Endothelial cell of umbilical vein (primary cell): ENCODE measurements around the gene VPS35. TPM values are rescaled to one million over a fixed set of nuclear protein-coding genes. Genes with fewer than 3 reads are reported as not detected.

Source experiments
- BruUV-seq: library from RNA; stranded (reverse); fragments of 400-500 nt; replicated peaks from 2 replicates; lab custom pipeline; 2021; lab: Mats Ljungman, UMichigan
- CTCF ChIA-PET: fragments of 300-600, 350-600 bp; sonication (Branson Sonifier 250); formaldehyde crosslinking; loops from one replicate; lab custom pipeline; 2021; ENCODE audit warnings: antibody characterized with exemption, inconsistent platforms; lab: Charles Lee
- POLR2A ChIA-PET: fragments of 300-600, 350-600 bp; sonication (Branson Sonifier 250); formaldehyde crosslinking; loops from one replicate; lab custom pipeline; 2021; ENCODE audit warnings: antibody characterized with exemption, inconsistent platforms; lab: Charles Lee
- DNase-seq: peaks from one replicate; pipeline ENCODE4 v3.0.0-alpha.2; 2011; ENCODE audit warnings: low read depth, low spot score
- FAIRE-seq: peaks from 2 replicates; lab custom pipeline; 2011; peaks lifted over from hg19 to GRCh38; lab: Jason Lieb, UNC
- H2AFZ ChIP-seq: 2 replicates; pipeline ENCODE4 v1.6.0; 2012; ENCODE audit warnings: low read depth, low read length, control low read depth, inconsistent platforms
- H3K27ac ChIP-seq: 2 replicates; pipeline ENCODE4 v1.5.1; 2011; ENCODE audit warnings: low read depth, mild to moderate bottlenecking, control low read depth, low read length, moderate library complexity; ENCODE audit not compliant: insufficient read depth
- H3K27me3 ChIP-seq, 2 experiments: 2 replicates each; pipeline versions ENCODE4 v1.6.0 to v1.6.1; 2011; ENCODE audit warnings: low read length in 2 of 2, mixed read lengths in 1 of 2; ENCODE audit not compliant: control insufficient read depth in 2 of 2, insufficient read depth in 2 of 2
- H3K36me3 ChIP-seq, 2 experiments: 2 replicates in 1 of 2; 3 replicates in 1 of 2; pipeline ENCODE4 v1.5.1; 2011; ENCODE audit warnings: low read length in 2 of 2, mild to moderate bottlenecking in 1 of 2, moderate library complexity in 1 of 2; ENCODE audit not compliant: control insufficient read depth in 2 of 2, insufficient read depth in 2 of 2; ENCODE audit errors: extremely low read depth in 1 of 2
- H3K4me1 ChIP-seq: 3 replicates; pipeline ENCODE4 v1.5.1; 2011; ENCODE audit warnings: mild to moderate bottlenecking, low read length; ENCODE audit not compliant: control insufficient read depth, insufficient read depth; ENCODE audit errors: extremely low read depth
- H3K4me2 ChIP-seq: 2 replicates; pipeline ENCODE4 v1.6.1; 2011; ENCODE audit warnings: low read length, control low read depth, mixed read lengths; ENCODE audit not compliant: insufficient read depth
- H3K4me3 ChIP-seq, 3 experiments: fragments of 200-600 bp in 1 of 3; sonication (generic), shearing (Covaris generic) in 1 of 3; replicated peaks in 1 of 3; 2 replicates each; pipeline ENCODE4 v1.5.1; 2011 to 2016; ENCODE audit warnings: control low read depth in 3 of 3, low read length in 3 of 3, mild to moderate bottlenecking in 2 of 3, inconsistent platforms in 1 of 3, low read depth in 1 of 3, moderate library complexity in 1 of 3; ENCODE audit not compliant: insufficient read depth in 1 of 3
- H3K79me2 ChIP-seq: 2 replicates; pipeline ENCODE4 v1.6.0; 2012; ENCODE audit warnings: low read length, inconsistent platforms; ENCODE audit not compliant: control insufficient read depth, insufficient read depth
- H3K9ac ChIP-seq: replicated peaks from 2 replicates; pipeline ENCODE3; 2011; ENCODE audit warnings: low read length, control low read depth; ENCODE audit not compliant: insufficient read depth; ENCODE audit errors: extremely low read depth
- H3K9me1 ChIP-seq: replicated peaks from 3 replicates; pipeline ENCODE4 v1.6.0; 2011; ENCODE audit warnings: mild to moderate bottlenecking, low read length; ENCODE audit not compliant: control insufficient read depth, insufficient read depth; ENCODE audit errors: extremely low read depth
- H3K9me3 ChIP-seq: replicated peaks from 2 replicates; pipeline ENCODE4 v1.5.1; 2012; ENCODE audit warnings: low read length, inconsistent platforms; ENCODE audit not compliant: control insufficient read depth, insufficient read depth
- H4K20me1 ChIP-seq: replicated peaks from 2 replicates; pipeline ENCODE3; 2011; ENCODE audit warnings: mild to moderate bottlenecking, low read length; ENCODE audit not compliant: control insufficient read depth, insufficient read depth; ENCODE audit errors: extremely low read depth
- CTCF ChIP-seq, 2 donors: IDR thresholded peaks; 1 replicate in 1 of 2; 2 replicates in 1 of 2; pipeline ENCODE4 v1.5.1; 2011; ENCODE audit warnings: low read length in 2 of 2, mild to moderate bottlenecking in 2 of 2, moderate library complexity in 2 of 2, control low read depth in 1 of 2, inconsistent platforms in 1 of 2, low read depth in 1 of 2; ENCODE audit not compliant: insufficient read depth in 1 of 2; ENCODE audit errors: extremely low read depth in 1 of 2
- EZH2 ChIP-seq: IDR thresholded peaks from 2 replicates; pipeline ENCODE4 v1.6.1; 2012; ENCODE audit warnings: borderline replicate concordance, low read depth, mild to moderate bottlenecking, moderate library complexity, low read length, inconsistent platforms; ENCODE audit not compliant: severe bottlenecking
- FOS ChIP-seq: IDR thresholded peaks from 2 replicates; pipeline ENCODE4 v1.6.1; 2011; ENCODE audit warnings: mild to moderate bottlenecking, low read length, moderate library complexity, borderline replicate concordance; ENCODE audit not compliant: insufficient read depth
- GATA2 ChIP-seq: IDR thresholded peaks from 2 replicates; pipeline ENCODE4 v1.7.0; 2011; ENCODE audit warnings: low read depth, mild to moderate bottlenecking, moderate library complexity, mixed read lengths, low read length; ENCODE audit not compliant: insufficient read length, insufficient read depth
- JUN ChIP-seq: IDR thresholded peaks from 2 replicates; pipeline ENCODE4 v1.6.1; 2011; ENCODE audit warnings: borderline replicate concordance, low read depth; ENCODE audit not compliant: insufficient read length, insufficient read depth
- MYC ChIP-seq: IDR thresholded peaks from one replicate; pipeline ENCODE4 v1.6.1; 2011; ENCODE audit warnings: mild to moderate bottlenecking, low read depth, low read length
- POLR2A ChIP-seq: IDR thresholded peaks from 2 replicates; pipeline ENCODE4 v1.6.1; 2012; ENCODE audit warnings: low read depth, mild to moderate bottlenecking, control low read depth, low read length
- POLR2AphosphoS5 ChIP-seq: IDR thresholded peaks from 2 replicates; pipeline ENCODE4 v1.6.1; 2012; ENCODE audit warnings: low read depth, mild to moderate bottlenecking, control low read depth, low read length, moderate library complexity; ENCODE audit not compliant: insufficient read depth
- dilution Hi-C: fragments of 300-500 bp; cut with MboI; formaldehyde crosslinking; loops from one replicate; pipeline ENCODE4 v1.15.0; 2019; ENCODE audit warnings: low sequenced_read_pairs; ENCODE audit not compliant: extremely low pct_ligation_motif_present
- intact Hi-C: fragments of 100-400 bp; cut with micrococcal nuclease; formaldehyde crosslinking; loops from one replicate; pipeline ENCODE4 v1.10.0; 2022
- polyA plus RNA-seq, 4 experiments: library from polyadenylated mRNA; depleted of rRNA in 3 of 4; stranded (reverse) in 3 of 4; unstranded in 1 of 4; fragments of >200 nt; gene quantifications; 2 replicates each; pipeline versions ENCODE4 v1.2.1 to v1.2.3, GENCODE V29; 2011 to 2012; ENCODE audit warnings: missing spikeins in 1 of 4
- total RNA-seq: library from RNA; stranded (reverse); gene quantifications from 2 replicates; pipeline ENCODE4 v1.2.3, GENCODE V29; 2021
- TF ChIP-seq, protein P1 (sequence below): IDR thresholded peaks from 2 replicates; pipeline ENCODE4 v1.6.1; 2011; ENCODE audit not compliant: insufficient read depth, insufficient read length

VPS35 gene
- total and polyA plus RNA-seq, 2 donors (not counting 3 experiments of a cell fraction or from before 2014, with no cell fraction given): 19.7 to 102 TPM

DNA sequence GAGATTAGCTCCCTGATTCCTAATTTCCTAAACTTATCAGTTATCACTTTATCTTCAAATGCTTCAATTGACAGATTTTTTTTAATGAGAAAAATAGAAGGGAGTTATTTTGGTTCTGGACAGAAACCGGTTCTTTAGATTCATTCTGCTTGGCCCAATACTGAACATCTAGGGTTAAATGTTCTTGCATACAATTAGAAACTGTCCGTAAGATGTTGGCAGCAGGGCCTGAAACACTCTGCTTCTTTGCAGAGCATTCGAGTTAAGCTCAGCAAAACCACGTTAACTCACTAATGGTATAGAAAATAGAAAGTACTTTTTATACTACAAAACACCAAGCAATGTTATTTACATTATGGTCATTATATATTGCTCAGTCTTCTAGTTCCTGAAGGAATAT is 75.0 kb downstream of the VPS35 start:
- H3K9ac ChIP-seq: no peak overlapping the region
- FAIRE-seq (no peak), DNase-seq (no peak)
- no peaks in the 10 kb centered on the region for H3K9me3 ChIP-seq
- no peak for TF ChIP-seq EZH2
- no peak overlapping the region for H2AFZ ChIP-seq
- dilution Hi-C loops (no loop called here), intact Hi-C loops (no loop called here)
- no peak overlapping the region for H3K4me3 ChIP-seq
- H3K9me1 ChIP-seq: no peaks in the 10 kb centered on the region
- no peak overlapping the region for H3K27ac ChIP-seq
- no peak overlapping the region for H3K4me2 ChIP-seq
- no peaks in the 10 kb centered on the region for H3K4me1 ChIP-seq
- H3K36me3 ChIP-seq: peaks cover 0 to 3% of the 10 kb centered on the region in 2 experiments
- H4K20me1 ChIP-seq: no peaks in the 10 kb centered on the region
- ChIA-PET POLR2A (no interaction called here), CTCF (interaction anchor here (1.6 kb wide), 1 partner anchor 60 kb away, joined by 4 read pairs; no protein-coding TSS in a partner anchor)
- H3K27me3 ChIP-seq: no peaks in the 10 kb centered on the region
- no TSS peak for BruUV-seq
- peaks cover 17% of the 10 kb centered on the region for H3K79me2 ChIP-seq

- Histone ChIP-seq H3K27me3 (no peaks in the 10 kb centered on the region), H3K36me3 (peaks cover 0 to 3% of the 10 kb centered on the region in 2 experiments), H3K27ac (no peak overlapping the region), H3K4me2 (no peak overlapping the region), H2AFZ (no peak overlapping the region), H3K9me3 (no peaks in the 10 kb centered on the region), H4K20me1 (no peaks in the 10 kb centered on the region), H3K9me1 (no peaks in the 10 kb centered on the region), H3K4me3 (no peak overlapping the region), H3K4me1 (no peaks in the 10 kb centered on the region), H3K79me2 (peaks cover 11% of the 10 kb centered on the region), H3K9ac (no peak overlapping the region)
- TF ChIP-seq, protein P1, sequence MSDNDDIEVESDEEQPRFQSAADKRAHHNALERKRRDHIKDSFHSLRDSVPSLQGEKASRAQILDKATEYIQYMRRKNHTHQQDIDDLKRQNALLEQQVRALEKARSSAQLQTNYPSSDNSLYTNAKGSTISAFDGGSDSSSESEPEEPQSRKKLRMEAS: no peak
- TF ChIP-seq JUN: no peak
- no peak for TF ChIP-seq EZH2
- TF ChIP-seq POLR2AphosphoS5: no peak
- no peak for TF ChIP-seq MYC
- TF ChIP-seq POLR2A: no peak
- TF ChIP-seq CTCF (IDR thresholded peaks at IDR 0.05; ENCODE audit: extremely low read depth in 1 of 2, insufficient read depth in 1 of 2, low read depth in 1 of 2, low read length in 2 of 2): no peak
- no peak for TF ChIP-seq GATA2
- TF ChIP-seq FOS: no peak
- DNase-seq (no peak), FAIRE-seq (no peak)
- no TSS peak for BruUV-seq
- POLR2A ChIA-PET: no interaction called here
- dilution Hi-C loops (no loop called here), intact Hi-C loops (no loop called here)
- CTCF ChIA-PET: interaction anchor here (1.6 kb wide), 1 partner anchor 60 kb away, joined by 4 read pairs; no protein-coding TSS in a partner anchor
Observed at GRCh38 chr16:46613352-46613751, 75.6 kb downstream of the VPS35 start.
